GM19035 (cell line): ENCODE measurements around the gene MACROD1.
"Not testable (repeated sequence)": the region's sequence is repeated elsewhere in the genome, so short reads cannot be mapped to it uniquely, and the experiment has no call there.

Source experiments
- ATAC-seq: cut with Tn5 transposase; IDR thresholded peaks from one replicate; pipeline ENCODE4 v1.9.1; 2021; ENCODE audit not compliant: unreplicated experiment

The MACROD1 gene

GRCh38 chr11:64059339-64060140, 106.4 kb downstream of the MACROD1 start:
- ATAC-seq = no peak

- no peak for ATAC-seq
Observed at GRCh38 chr11:64058494-64058893, 107.4 kb downstream of the MACROD1 start.

- ATAC-seq = no peak
Observed at GRCh38 chr11:64057890-64058289, 108.0 kb downstream of the MACROD1 start.

GRCh38 chr11:64056861-64057260, 109.1 kb downstream of the MACROD1 start:
- no peak for ATAC-seq

GRCh38 chr11:64056213-64056785, 109.6 kb downstream of the MACROD1 start:
- no peak for ATAC-seq

- ATAC-seq = no peak
Observed at GRCh38 chr11:64055077-64055476, 110.8 kb downstream of the MACROD1 start.

GRCh38 chr11:64053699-64054098, 112.2 kb downstream of the MACROD1 start:
- ATAC-seq = no peak

GRCh38 chr11:64052938-64053622, 112.8 kb downstream of the MACROD1 start:
- ATAC-seq = no peak

- ATAC-seq = no peak
Observed at GRCh38 chr11:64052436-64052835, 113.5 kb downstream of the MACROD1 start.

GRCh38 chr11:64051297-64051696, 114.6 kb downstream of the MACROD1 start:
- no peak for ATAC-seq

- no peak for ATAC-seq
Observed at GRCh38 chr11:64049509-64049908, 116.4 kb downstream of the MACROD1 start.

- no peak for ATAC-seq
Observed at GRCh38 chr11:64048042-64048854, 117.7 kb downstream of the MACROD1 start.

- not testable (repeated sequence) for ATAC-seq
Observed at GRCh38 chr11:64047373-64047772, 118.5 kb downstream of the MACROD1 start.

GRCh38 chr11:64045700-64046099, 120.2 kb downstream of the MACROD1 start:
- no peak for ATAC-seq

GRCh38 chr11:64044730-64045393, 121.1 kb downstream of the MACROD1 start:
- ATAC-seq = no peak

- no peak for ATAC-seq
Observed at GRCh38 chr11:64043545-64043944, 122.4 kb downstream of the MACROD1 start.

GRCh38 chr11:64042301-64042700, 123.6 kb downstream of the MACROD1 start:
- no peak for ATAC-seq

GRCh38 chr11:64041846-64042245, 124.1 kb downstream of the MACROD1 start:
- ATAC-seq = no peak

- no peak for ATAC-seq
Observed at GRCh38 chr11:64040684-64041322, 125.1 kb downstream of the MACROD1 start.

- no peak for ATAC-seq
Observed at GRCh38 chr11:64039012-64039665, 126.8 kb downstream of the MACROD1 start.
